ENCODE results near the gene NANOS3. TPM values are rescaled to one million over a fixed set of nuclear protein-coding genes. Genes with fewer than 3 reads are reported as not detected.

NANOS3 gene
- total and polyA plus RNA-seq, 2 of the 13 experiments (the other 11 are each of a cell fraction or from before 2014, with no cell fraction given) = 0.21 TPM; not detected in 1

DNA sequence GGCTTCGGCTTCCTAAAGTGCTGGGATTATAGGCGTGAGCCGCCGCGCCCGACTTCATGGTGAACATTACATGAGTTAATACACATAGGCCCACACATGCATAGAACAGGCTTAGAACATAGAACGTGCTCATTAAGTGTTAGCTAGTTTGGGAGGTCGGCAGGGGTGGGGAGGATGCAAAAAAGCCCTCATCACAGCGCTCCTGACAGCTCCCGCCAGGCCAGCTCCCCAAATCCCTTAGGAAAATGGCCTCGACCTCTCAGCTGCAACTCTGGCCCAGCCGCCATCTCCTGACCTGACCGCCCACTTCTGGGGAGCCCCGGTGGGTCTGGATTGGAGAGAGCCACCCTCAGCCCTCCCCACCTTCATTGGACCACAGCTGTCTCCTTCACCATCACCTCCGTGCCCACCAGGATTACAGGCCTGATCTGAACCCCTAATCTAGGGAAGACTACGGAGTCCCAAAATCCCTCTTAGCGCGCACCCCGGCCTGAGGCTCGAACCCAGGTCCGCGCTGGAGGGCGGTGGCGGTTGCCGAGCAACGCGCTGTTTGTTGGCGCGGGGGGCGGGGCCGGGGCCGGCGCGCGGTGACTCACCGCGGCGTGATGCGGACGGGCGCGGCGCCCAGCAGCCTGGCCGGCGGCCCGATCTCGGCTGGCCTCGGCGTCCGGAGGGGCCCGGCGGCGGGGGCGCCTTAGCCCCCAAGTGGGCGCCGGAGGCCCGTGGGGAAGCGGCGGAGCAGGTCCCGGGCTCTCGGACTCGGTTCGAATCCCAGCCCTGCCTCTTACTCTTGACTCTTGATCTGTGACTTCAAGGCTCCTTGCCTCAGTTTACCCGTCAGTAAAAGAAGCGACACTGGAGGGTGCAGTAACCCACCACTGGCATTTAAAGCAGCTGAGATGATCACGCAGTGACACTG is 26.7 kb upstream of the NANOS3 start (continued):
- TF ChIP-seq, protein P1, sequence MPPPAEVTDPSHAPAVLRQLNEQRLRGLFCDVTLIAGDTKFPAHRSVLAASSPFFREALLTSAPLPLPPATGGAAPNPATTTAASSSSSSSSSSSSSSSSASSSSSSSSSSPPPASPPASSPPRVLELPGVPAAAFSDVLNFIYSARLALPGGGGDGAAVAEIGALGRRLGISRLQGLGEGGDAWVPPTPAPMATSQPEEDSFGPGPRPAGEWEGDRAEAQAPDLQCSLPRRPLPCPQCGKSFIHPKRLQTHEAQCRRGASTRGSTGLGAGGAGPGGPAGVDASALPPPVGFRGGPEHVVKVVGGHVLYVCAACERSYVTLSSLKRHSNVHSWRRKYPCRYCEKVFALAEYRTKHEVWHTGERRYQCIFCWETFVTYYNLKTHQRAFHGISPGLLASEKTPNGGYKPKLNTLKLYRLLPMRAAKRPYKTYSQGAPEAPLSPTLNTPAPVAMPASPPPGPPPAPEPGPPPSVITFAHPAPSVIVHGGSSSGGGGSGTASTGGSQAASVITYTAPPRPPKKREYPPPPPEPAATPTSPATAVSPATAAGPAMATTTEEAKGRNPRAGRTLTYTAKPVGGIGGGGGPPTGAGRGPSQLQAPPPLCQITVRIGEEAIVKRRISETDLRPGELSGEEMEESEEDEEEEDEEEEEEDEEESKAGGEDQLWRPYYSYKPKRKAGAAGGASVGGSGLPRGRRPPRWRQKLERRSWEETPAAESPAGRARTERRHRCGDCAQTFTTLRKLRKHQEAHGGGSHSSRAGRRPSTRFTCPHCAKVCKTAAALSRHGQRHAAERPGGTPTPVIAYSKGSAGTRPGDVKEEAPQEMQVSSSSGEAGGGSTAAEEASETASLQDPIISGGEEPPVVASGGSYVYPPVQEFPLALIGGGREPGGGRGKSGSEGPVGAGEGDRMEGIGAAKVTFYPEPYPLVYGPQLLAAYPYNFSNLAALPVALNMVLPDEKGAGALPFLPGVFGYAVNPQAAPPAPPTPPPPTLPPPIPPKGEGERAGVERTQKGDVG (CRISPR knock-in tag; IDR thresholded peaks at IDR 0.05; ENCODE audit: borderline replicate concordance) = 0 out of 2 replicates have a peak, but pooled peaks have one; percentile 22
- TF ChIP-seq ZSCAN30 (CRISPR knock-in tag; IDR thresholded peaks at IDR 0.05) (no peak), ZNF331 (CRISPR knock-in tag; IDR thresholded peaks at IDR 0.05) (no peak), RBFOX2 (IDR thresholded peaks at IDR 0.05; ENCODE audit: low read depth, low read length) (peak; percentile 61; the same call in 1 of the 2 replicates), ZNF672 (CRISPR knock-in tag; IDR thresholded peaks at IDR 0.05) (no peak), ZNF629 (CRISPR knock-in tag; conservative IDR thresholded peaks at IDR 0.05) (no peak), HOXA3 (CRISPR knock-in tag; IDR thresholded peaks at IDR 0.05) (peak; percentile 38; the same call in 1 of the 2 replicates), RAD21 (CRISPR knock-in tag; IDR thresholded peaks at IDR 0.05) (peak; percentile 31; the same call in 1 of the 2 replicates), SRY (CRISPR knock-in tag; IDR thresholded peaks at IDR 0.05) (0 out of 2 replicates have a peak, but pooled peaks have one; percentile 12), ZNF616 (CRISPR knock-in tag; IDR thresholded peaks at IDR 0.05; ENCODE audit: low read depth) (no peak)
- TF ChIP-seq, protein P2, sequence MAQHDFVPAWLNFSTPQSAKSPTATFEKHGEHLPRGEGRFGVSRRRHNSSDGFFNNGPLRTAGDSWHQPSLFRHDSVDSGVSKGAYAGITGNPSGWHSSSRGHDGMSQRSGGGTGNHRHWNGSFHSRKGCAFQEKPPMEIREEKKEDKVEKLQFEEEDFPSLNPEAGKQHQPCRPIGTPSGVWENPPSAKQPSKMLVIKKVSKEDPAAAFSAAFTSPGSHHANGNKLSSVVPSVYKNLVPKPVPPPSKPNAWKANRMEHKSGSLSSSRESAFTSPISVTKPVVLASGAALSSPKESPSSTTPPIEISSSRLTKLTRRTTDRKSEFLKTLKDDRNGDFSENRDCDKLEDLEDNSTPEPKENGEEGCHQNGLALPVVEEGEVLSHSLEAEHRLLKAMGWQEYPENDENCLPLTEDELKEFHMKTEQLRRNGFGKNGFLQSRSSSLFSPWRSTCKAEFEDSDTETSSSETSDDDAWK (CRISPR knock-in tag; IDR thresholded peaks at IDR 0.05) = no peak
- TF ChIP-seq, protein P3, sequence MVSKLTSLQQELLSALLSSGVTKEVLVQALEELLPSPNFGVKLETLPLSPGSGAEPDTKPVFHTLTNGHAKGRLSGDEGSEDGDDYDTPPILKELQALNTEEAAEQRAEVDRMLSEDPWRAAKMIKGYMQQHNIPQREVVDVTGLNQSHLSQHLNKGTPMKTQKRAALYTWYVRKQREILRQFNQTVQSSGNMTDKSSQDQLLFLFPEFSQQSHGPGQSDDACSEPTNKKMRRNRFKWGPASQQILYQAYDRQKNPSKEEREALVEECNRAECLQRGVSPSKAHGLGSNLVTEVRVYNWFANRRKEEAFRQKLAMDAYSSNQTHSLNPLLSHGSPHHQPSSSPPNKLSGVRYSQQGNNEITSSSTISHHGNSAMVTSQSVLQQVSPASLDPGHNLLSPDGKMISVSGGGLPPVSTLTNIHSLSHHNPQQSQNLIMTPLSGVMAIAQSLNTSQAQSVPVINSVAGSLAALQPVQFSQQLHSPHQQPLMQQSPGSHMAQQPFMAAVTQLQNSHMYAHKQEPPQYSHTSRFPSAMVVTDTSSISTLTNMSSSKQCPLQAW (CRISPR knock-in tag; IDR thresholded peaks at IDR 0.05) = peak; percentile 18; the same call in 1 of the 2 replicates

All from HepG2 (cell line).